Keratinocyte (primary cell): ENCODE measurements around the gene CCL27.
A peak's percentile ranks its signal among the peaks of the same experiment; 100 is the strongest.

ENCODE experiments used
- CTCF ChIP-seq, 3 experiments: IDR thresholded peaks in 1 of 3; conservative IDR thresholded peaks in 1 of 3; optimal IDR thresholded peaks in 1 of 3; 2 replicates in 2 of 3; 3 replicates in 1 of 3; pipeline versions ENCODE3 to v1.5.1; 2011; ENCODE audit warnings: low read length in 3 of 3, mild to moderate bottlenecking in 3 of 3, moderate library complexity in 2 of 3, control low read depth in 1 of 3, inconsistent platforms in 1 of 3; ENCODE audit not compliant: insufficient read depth in 2 of 3; ENCODE audit errors: extremely low read depth in 1 of 3
- EZH2 ChIP-seq: IDR thresholded peaks from one replicate; pipeline ENCODE4 v1.6.1; 2012; ENCODE audit warnings: inconsistent platforms, mild to moderate bottlenecking, low read length, moderate library complexity

DNA sequence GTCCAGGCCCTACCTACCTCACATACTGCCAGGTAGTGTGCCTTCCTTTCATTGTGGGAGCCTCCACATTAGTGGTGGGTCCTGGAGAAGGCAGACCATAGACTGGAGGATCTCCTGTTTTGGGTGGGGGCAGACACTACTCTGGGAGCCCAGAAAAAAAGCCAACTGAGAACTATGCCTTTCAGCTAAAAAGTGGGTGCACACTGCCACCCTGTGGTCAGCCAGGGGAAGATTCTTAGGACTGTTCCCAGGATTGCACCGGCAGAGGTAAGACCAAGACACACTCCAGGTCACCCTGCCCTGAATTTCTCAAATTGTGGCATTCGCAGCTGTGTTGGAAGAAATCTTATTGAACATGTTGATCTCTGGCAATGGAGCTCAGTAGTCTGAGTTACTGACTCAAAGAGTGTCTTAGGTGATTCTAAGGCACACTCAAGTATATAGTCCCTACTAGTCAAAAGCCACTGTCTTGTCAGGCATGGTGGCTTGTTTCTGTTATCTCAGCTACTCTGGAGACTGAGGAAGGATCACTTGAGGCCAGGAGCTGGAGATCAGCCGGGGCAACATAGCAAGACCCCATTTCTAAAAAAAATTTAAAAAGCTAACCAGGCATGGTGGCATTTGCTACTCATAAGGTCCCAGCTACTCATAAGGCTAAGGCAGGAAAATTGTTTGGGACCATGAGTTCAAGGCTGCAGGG lies 28.5 kb downstream of the CCL27 start:
- TF ChIP-seq CTCF (optimal IDR thresholded peaks at IDR 0.05 in 1 of 3, IDR thresholded peaks at IDR 0.05 in 1 of 3, conservative IDR thresholded peaks at IDR 0.05 in 1 of 3; ENCODE audit: extremely low read depth in 1 of 3, insufficient read depth in 2 of 3, low read length in 3 of 3) (peak; percentile 75 to 92 (median 91)), EZH2 (no peak)
